Spleen (tissue), 7 donors: ENCODE results near the gene FAM43A.

Experiments
- POLR2AphosphoS5 ChIP-seq, 3 donors: sonication (generic); formaldehyde crosslinking; IDR thresholded peaks; one replicate each; pipeline ENCODE4 v1.5.1; 2017; ENCODE audit warnings: antibody characterized with exemption in 3 of 3
- TF ChIP-seq, protein P1 (sequence below), 11 experiments: fragments of 200-600 bp in 7 of 11; fragments of 450-650 bp in 4 of 11; sonication (generic) in 4 of 11; IDR thresholded peaks in 8 of 11; conservative IDR thresholded peaks in 3 of 11; 1 replicate in 7 of 11; 2 replicates in 4 of 11; pipeline versions ENCODE4 v1.4.0 to v1.8.0; 2016 to 2021; ENCODE audit warnings: antibody characterized with exemption in 11 of 11, inconsistent platforms in 4 of 11, mild to moderate bottlenecking in 1 of 11
- donor health status: DM: no; HTN: no; CAD: no; lungs with moderate emphysema.
- donor health status: DM: no; HTN: no; CAD: no.
- donor health status: DM: no; HTN: no; CAD: no.

DNA sequence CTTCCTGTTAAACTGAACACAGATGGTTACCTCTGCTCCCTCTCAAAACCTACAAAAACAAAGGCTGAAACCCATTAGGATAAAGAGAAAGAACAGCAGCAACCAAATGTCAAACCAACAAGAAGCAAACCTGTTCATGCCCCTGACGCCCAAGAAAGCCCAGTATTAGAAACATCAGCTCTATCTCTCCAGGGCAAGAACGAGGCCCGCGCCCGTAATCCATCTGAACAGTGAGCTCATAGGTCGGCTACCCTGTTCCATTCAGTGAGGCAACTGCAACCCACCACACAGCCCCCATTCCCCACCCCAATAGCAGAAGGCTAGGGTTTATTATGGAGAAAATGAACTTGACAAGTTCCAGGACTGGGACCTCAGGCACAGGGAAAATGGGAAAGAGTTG, 23.7 kb upstream of the FAM43A start:
- TF ChIP-seq, protein P1, sequence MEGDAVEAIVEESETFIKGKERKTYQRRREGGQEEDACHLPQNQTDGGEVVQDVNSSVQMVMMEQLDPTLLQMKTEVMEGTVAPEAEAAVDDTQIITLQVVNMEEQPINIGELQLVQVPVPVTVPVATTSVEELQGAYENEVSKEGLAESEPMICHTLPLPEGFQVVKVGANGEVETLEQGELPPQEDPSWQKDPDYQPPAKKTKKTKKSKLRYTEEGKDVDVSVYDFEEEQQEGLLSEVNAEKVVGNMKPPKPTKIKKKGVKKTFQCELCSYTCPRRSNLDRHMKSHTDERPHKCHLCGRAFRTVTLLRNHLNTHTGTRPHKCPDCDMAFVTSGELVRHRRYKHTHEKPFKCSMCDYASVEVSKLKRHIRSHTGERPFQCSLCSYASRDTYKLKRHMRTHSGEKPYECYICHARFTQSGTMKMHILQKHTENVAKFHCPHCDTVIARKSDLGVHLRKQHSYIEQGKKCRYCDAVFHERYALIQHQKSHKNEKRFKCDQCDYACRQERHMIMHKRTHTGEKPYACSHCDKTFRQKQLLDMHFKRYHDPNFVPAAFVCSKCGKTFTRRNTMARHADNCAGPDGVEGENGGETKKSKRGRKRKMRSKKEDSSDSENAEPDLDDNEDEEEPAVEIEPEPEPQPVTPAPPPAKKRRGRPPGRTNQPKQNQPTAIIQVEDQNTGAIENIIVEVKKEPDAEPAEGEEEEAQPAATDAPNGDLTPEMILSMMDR (IDR thresholded peaks at IDR 0.05 in 8 of 11, conservative IDR thresholded peaks at IDR 0.05 in 3 of 11), result no peak
- no peak for TF ChIP-seq POLR2AphosphoS5 (IDR thresholded peaks at IDR 0.05)
